Hematopoietic multipotent progenitor cell treated with erythropoietin and hydrocortisone succinate and interleukin-3 and kit ligand, for 17 days (in vitro differentiated cells): ENCODE data around the gene KLF16.
A peak's percentile ranks its signal among the peaks of the same experiment; 100 is the strongest.
"Not testable (repeated sequence)": the region's sequence is repeated elsewhere in the genome, so short reads cannot be mapped to it uniquely, and the experiment has no call there.

Experiments used
- DNase-seq: peaks from one replicate; pipeline ENCODE4 v3.0.0-alpha.2; 2015; ENCODE audit warnings: low spot score

KLF16 gene

GRCh38 chr19:1863328-1863637, at the start of gene KLF16:
Gene KLF16, minus strand, starts transcription at chr19:1863579. Its CDS starts 82 bp downstream, at chr19:1863497.
- DNase-seq, result no peak

- no peak for DNase-seq
Observed at GRCh38 chr19:1912760-1913505, 49.6 kb upstream of the KLF16 start.

GRCh38 chr19:1911995-1912394, 48.6 kb upstream of the KLF16 start:
- DNase-seq, result no peak

- DNase-seq, result no peak
Observed at GRCh38 chr19:1911098-1911497, 47.7 kb upstream of the KLF16 start.

GRCh38 chr19:1910177-1910576, 46.8 kb upstream of the KLF16 start:
- no peak for DNase-seq

GRCh38 chr19:1909761-1910080, 46.3 kb upstream of the KLF16 start:
- no peak for DNase-seq

GRCh38 chr19:1908364-1908678, 44.9 kb upstream of the KLF16 start:
- DNase-seq, result no peak

- no peak for DNase-seq
Observed at GRCh38 chr19:1907563-1908363, 44.4 kb upstream of the KLF16 start.

GRCh38 chr19:1906985-1907562, 43.7 kb upstream of the KLF16 start:
- no peak for DNase-seq

GRCh38 chr19:1905863-1906375, 42.5 kb upstream of the KLF16 start:
- DNase-seq, result no peak

- DNase-seq, result peak; percentile 98
Observed at GRCh38 chr19:1905110-1905862, 41.9 kb upstream of the KLF16 start, which contains the start of the genes ADAT3 and SCAMP4. Gene ADAT3, plus strand, starts transcription at chr19:1905399. Its CDS starts 6,649 bp downstream, at chr19:1912048. Gene SCAMP4, plus strand, starts transcription at chr19:1905399. Its CDS starts 9,621 bp downstream, at chr19:1915020.

GRCh38 chr19:1904860-1905109, 41.4 kb upstream of the KLF16 start:
- no peak for DNase-seq

GRCh38 chr19:1902923-1903322, 39.5 kb upstream of the KLF16 start:
- DNase-seq, result no peak

GRCh38 chr19:1901940-1902404, 38.6 kb upstream of the KLF16 start:
- no peak for DNase-seq

- no peak for DNase-seq
Observed at GRCh38 chr19:1896508-1896907, 33.1 kb upstream of the KLF16 start.

GRCh38 chr19:1893791-1894190, 30.4 kb upstream of the KLF16 start:
- no peak for DNase-seq

GRCh38 chr19:1889907-1890306, 26.5 kb upstream of the KLF16 start:
- no peak for DNase-seq

- no peak for DNase-seq
Observed at GRCh38 chr19:1888385-1888784, 25.0 kb upstream of the KLF16 start.

GRCh38 chr19:1886360-1886759, 23.0 kb upstream of the KLF16 start:
- not testable (repeated sequence) for DNase-seq

GRCh38 chr19:1885398-1886119, 22.2 kb upstream of the KLF16 start, which contains the start of gene ABHD17A:
Gene ABHD17A, minus strand, starts transcription at chr19:1885496. Its CDS starts 3,930 bp downstream, at chr19:1881566.
- peak; percentile 95 for DNase-seq

- DNase-seq, result no peak
Observed at GRCh38 chr19:1884719-1885334, 21.4 kb upstream of the KLF16 start.
